NCI-H2171 (cell line): ENCODE data around the gene FAM236A.
"Not testable (repeated sequence)": the region's sequence is repeated elsewhere in the genome, so short reads cannot be mapped to it uniquely, and the experiment has no call there.

Source experiments
- DNase-seq: peaks from one replicate; lab custom pipeline; 2025; lab: John Stamatoyannopoulos, UW

The FAM236A gene

DNA sequence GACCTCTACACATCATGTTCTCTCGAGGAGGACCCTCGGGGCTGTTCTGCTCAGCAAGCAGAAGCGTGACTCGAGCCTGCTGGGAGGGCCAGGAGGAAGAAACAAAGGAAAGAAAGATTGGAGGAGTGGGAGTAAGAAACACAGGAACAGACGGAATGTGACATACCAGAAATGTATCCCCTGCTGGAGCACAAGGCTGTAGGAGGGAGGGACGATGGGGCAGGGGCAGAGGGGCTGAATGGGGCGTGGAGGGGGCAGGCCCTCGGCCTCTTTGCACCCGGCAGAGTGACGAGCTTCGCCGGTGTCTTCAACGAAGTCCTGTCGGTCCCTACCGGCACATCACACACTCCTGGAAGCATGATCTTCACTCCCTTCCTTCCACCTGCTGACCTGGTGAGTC lies at the start of gene FAM236A:
TSS of gene FAM236A (plus strand) at position 301 of the 400 bp plus-strand sequence. CDS start at position 358, 57 bp downstream.
- DNase-seq, result not testable (repeated sequence)

- DNase-seq, result not testable (repeated sequence)
Observed at GRCh38 chrX:72889740-72890139, 48.3 kb upstream of the FAM236A start.

GRCh38 chrX:72912315-72912714 lies 25.7 kb upstream of the FAM236A start, which contains the start of gene FAM236C:
Gene FAM236C, plus strand, starts transcription at chrX:72912615. Its CDS starts 100 bp downstream, at chrX:72912715.
- DNase-seq, result not testable (repeated sequence)

- DNase-seq, result not testable (repeated sequence)
Observed at GRCh38 chrX:72916096-72916495, 21.9 kb upstream of the FAM236A start.

DNA sequence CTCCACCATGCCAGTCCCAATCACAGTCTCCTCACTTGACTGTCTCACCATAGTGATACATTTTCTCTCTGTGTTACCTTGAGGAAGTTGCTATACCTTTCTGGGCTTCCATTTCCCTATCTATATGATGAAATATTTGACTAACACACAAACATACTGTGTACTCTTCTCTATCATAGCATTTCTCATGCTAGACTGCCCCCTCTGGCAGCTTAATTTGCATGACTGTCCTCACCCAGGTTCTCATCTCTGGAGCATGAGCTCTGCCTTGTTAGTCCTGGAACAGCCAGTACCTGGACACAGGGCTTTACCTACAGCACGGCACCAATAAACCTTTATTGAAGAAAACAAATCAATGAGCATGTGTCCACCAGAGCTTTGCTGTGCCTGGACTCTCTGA lies 5.7 kb upstream of the FAM236A start:
- DNase-seq, result not testable (repeated sequence)

DNA sequence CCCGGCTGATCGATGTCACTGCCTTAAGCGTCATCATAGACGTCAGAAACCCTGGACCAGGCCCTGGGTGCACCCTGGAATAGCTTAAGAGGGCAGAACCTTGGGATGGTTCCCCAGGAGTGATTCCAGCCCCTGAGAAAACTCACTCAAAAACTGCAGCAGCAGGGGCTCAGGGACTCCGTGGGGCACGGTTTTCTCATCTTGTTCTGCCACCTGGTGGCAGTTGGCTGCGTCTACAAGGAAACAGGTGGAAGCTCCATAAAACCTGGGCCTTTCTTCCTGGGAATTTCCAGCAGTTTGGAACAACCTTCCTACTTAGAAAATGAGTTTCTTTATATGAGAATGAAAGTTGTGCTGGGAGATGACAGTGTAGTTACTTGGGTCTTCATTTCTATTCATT lies 1.6 kb upstream of the FAM236A start:
- DNase-seq, result not testable (repeated sequence)

DNA sequence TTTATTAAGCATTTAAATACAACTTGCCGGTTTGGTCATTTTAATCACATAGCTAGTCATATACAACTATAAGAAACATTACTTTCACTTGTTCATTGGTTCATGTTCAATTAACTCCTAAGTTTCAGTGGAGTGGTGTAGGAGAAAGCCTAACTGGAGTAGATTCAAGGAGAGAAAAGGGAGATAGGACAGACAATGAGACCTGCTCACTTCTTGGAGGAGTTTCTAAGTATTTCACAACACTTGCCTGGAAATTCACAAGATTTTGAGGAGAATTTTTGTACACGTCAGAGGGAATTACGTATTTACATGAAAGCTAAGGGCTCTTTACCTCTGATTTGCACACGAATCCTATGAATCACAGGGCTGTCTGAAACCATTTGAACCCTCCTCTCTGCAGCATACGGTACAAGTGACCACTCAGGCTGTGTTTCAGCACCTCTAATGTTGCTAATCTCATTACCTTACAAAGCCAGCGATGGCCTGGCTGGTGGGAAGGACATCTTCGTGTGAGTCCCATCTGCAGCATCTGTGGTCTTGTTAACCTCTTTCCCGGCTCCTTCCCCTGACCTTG lies 1.0 kb upstream of the FAM236A start:
- not testable (repeated sequence) for DNase-seq

DNA sequence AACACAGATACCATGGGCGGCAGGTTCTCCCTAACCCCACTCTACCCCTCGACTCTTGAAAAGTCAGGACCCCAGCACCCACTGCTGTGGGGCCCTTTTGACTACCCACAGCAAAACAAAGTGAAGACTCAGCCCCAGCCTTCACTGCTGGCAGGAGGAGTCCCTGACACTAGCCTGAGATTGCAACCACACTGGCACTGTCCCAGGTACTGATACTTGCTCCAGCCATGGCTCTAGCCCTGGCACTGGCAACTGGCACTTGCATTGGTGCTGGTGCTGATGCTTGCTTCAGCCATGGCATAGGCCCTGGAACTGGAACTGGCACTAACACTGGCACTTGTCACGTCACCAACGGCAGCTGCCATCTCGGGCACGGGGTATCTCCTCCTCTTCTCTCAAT lies 4.3 kb downstream of the FAM236A start:
- DNase-seq, result not testable (repeated sequence)

- DNase-seq, result not testable (repeated sequence)
Observed at GRCh38 chrX:72943035-72943818, 5.2 kb downstream of the FAM236A start.

DNA sequence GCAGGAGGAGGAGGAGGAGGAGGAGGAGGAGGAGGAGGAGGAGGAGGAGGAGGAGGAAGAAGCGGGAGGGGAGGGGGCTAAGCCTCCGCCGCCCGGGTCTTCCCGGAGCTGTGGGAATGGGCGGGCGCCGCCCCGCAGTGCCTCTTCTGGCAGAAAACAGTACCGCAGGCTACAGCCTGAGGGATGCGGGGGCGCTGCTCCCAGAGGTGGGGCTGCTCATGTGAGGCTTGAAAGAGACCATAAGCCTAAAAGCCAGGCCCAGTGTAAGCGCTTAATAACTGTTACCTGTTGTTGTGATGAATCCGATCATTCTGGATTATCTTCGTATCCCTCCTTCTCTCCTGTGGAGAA lies 5.8 kb downstream of the FAM236A start, which contains the start of gene DMRTC1:
TSS of gene DMRTC1 (minus strand) at position 19 of the 351 bp plus-strand sequence. CDS start 68,143 bp downstream, outside the sequence.
- DNase-seq, result not testable (repeated sequence)

GRCh38 chrX:72959971-72960370 lies 22.0 kb downstream of the FAM236A start:
- DNase-seq, result not testable (repeated sequence)

- not testable (repeated sequence) for DNase-seq
Observed at GRCh38 chrX:72971859-72972258, 33.9 kb downstream of the FAM236A start.

DNA sequence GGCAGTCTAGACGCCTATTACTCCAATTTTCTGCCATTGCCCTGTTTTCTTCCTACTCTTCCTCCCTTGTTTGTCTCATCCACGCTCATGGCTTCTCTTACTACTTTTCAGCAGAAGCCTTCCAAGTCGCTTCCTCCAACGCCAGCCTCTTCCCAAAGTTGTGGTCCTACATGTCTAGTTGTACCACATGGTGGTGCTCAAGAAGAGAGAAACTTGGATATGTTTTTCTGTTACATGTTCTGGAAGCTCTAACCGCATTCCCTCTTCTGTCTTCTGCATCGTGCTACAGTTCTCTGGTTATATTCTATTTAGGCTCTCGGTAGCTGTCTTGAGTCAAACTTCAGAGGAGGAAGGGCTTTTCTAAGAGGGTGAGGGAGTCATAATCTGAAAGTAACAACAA lies 36.9 kb downstream of the FAM236A start:
- not testable (repeated sequence) for DNase-seq

DNA sequence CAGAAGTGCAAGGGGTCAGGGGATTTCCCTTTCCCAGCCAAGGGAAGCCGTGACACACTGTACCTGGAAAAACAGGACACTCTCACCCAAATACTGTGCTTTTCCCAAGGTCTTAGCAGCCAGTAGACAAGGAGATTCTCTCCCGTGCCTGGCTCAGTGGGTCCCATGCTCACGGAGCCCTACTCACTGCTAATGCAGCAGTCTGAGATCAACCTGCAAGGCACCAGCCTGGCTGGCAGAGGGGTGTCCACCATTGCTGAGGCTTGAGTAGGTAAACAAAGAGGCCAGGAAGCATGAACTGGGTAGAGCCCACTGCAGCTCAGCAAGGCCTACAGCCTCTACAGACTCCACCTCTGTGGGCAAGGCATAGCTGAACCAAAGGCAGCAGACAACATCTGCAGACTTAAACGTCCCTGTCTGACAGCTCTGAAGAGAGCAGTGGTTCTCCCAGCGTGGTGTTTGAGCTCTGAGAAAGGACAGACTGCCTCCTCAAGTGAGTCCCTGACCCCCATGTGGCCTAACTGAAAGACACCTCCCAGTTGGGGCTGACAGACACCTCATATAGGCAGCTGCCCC lies 43.0 kb downstream of the FAM236A start:
- not testable (repeated sequence) for DNase-seq
